Left ventricle myocardium inferior (tissue), 1 donor: ENCODE data around the gene C2CD5. TPM values are rescaled to one million over a fixed set of nuclear protein-coding genes. Genes with fewer than 3 reads are reported as not detected.

ENCODE experiments used
- DNase-seq: peaks from one replicate; pipeline ENCODE4 v3.0.0-alpha.2; 2020
- H3K27ac ChIP-seq: fragments of 200-600 bp; replicated peaks from 2 replicates; pipeline ENCODE4 v1.8.0; 2021
- H3K27me3 ChIP-seq: fragments of 200-600 bp; 2 replicates; pipeline ENCODE4 v1.8.0; 2021; ENCODE audit warnings: low read depth
- H3K36me3 ChIP-seq: fragments of 200-600 bp; 2 replicates; pipeline ENCODE4 v1.8.0; 2021
- H3K4me1 ChIP-seq: fragments of 200-600 bp; 2 replicates; pipeline ENCODE4 v1.8.0; 2021
- H3K4me3 ChIP-seq: fragments of 200-600 bp; 2 replicates; pipeline ENCODE4 v1.8.0; 2021; ENCODE audit warnings: mild to moderate bottlenecking, moderate library complexity
- H3K9me3 ChIP-seq: fragments of 200-600 bp; replicated peaks from 2 replicates; pipeline ENCODE4 v1.8.0; 2021
- intact Hi-C: fragments of 100-400 bp; cut with micrococcal nuclease; formaldehyde crosslinking; loops from one replicate; pipeline ENCODE4 v1.11.0; 2022
- total RNA-seq: library from RNA; stranded (reverse); fragmentation: NEBNext Ultra II Directional; extraction: Animal tissue kit (Norgen Biotek cat#: 25700); gene quantifications from one replicate; pipeline ENCODE4 v1.2.1, GENCODE V29; 2021
- TF ChIP-seq, protein P1 (sequence below): fragments of 200-600 bp; IDR thresholded peaks from 2 replicates; pipeline ENCODE4 v1.8.0; 2021; ENCODE audit warnings: antibody characterized with exemption, mild to moderate bottlenecking, borderline replicate concordance
- donor health status: DM: no; HTN: yes; CAD: no; lungs with severe emphysema.

Gene C2CD5
- total RNA-seq, 1 donor from 2014 or later = 22.5 TPM

DNA sequence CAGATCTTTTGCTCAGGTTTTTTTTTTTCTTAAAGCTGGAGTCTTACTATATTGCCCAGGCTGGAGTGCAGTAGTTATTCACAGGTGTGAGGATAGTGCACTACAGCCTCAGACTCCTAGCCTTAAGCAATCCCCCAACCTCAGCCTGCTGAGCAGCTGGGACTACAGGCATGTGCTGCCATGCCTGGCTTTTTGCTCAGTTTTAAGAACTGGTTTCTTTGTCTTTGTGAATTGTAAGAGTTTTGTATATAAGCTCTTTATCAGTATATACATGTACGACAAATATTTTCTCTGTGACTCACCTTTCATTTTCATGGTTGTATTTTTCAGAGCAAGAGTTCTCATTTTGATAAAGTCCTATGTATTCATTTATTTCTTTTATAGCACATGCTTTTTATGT is 33.3 kb upstream of the C2CD5 start:
- no peaks in the 10 kb centered on the region for H3K4me1 ChIP-seq
- TF ChIP-seq, protein P1, sequence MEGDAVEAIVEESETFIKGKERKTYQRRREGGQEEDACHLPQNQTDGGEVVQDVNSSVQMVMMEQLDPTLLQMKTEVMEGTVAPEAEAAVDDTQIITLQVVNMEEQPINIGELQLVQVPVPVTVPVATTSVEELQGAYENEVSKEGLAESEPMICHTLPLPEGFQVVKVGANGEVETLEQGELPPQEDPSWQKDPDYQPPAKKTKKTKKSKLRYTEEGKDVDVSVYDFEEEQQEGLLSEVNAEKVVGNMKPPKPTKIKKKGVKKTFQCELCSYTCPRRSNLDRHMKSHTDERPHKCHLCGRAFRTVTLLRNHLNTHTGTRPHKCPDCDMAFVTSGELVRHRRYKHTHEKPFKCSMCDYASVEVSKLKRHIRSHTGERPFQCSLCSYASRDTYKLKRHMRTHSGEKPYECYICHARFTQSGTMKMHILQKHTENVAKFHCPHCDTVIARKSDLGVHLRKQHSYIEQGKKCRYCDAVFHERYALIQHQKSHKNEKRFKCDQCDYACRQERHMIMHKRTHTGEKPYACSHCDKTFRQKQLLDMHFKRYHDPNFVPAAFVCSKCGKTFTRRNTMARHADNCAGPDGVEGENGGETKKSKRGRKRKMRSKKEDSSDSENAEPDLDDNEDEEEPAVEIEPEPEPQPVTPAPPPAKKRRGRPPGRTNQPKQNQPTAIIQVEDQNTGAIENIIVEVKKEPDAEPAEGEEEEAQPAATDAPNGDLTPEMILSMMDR = no peak
- no peak overlapping the region for H3K4me3 ChIP-seq
- H3K27me3 ChIP-seq = no peaks in the 10 kb centered on the region
- H3K36me3 ChIP-seq = no peaks in the 10 kb centered on the region
- no peak overlapping the region for H3K27ac ChIP-seq
- DNase-seq = no peak
- intact Hi-C loops = no loop called here
- no peaks in the 10 kb centered on the region for H3K9me3 ChIP-seq

GRCh38 chr12:22576473-22576872 is 32.1 kb upstream of the C2CD5 start:
- intact Hi-C loops = no loop called here
- Histone ChIP-seq H3K4me3 (no peak overlapping the region), H3K27ac (no peak overlapping the region), H3K4me1 (no peaks in the 10 kb centered on the region), H3K36me3 (no peaks in the 10 kb centered on the region), H3K27me3 (no peaks in the 10 kb centered on the region), H3K9me3 (no peaks in the 10 kb centered on the region)
- DNase-seq = no peak
- TF ChIP-seq, protein P1 = no peak

- Histone ChIP-seq H3K4me1 (no peaks in the 10 kb centered on the region), H3K36me3 (no peaks in the 10 kb centered on the region), H3K9me3 (no peaks in the 10 kb centered on the region), H3K4me3 (no peak overlapping the region), H3K27ac (no peak overlapping the region), H3K27me3 (no peaks in the 10 kb centered on the region)
- intact Hi-C loops = no loop called here
- TF ChIP-seq, protein P1 = no peak
- no peak for DNase-seq
Observed at GRCh38 chr12:22576065-22576464, 31.7 kb upstream of the C2CD5 start.

- H3K4me3 ChIP-seq = no peak overlapping the region
- TF ChIP-seq, protein P1 = no peak
- intact Hi-C loops = no loop called here
- no peak for DNase-seq
- H3K27ac ChIP-seq = no peak overlapping the region
- no peaks in the 10 kb centered on the region for H3K9me3 ChIP-seq
- H3K4me1 ChIP-seq = no peaks in the 10 kb centered on the region
- no peaks in the 10 kb centered on the region for H3K27me3 ChIP-seq
- no peaks in the 10 kb centered on the region for H3K36me3 ChIP-seq
Observed at GRCh38 chr12:22574921-22575320, 30.6 kb upstream of the C2CD5 start.

- intact Hi-C loops = no loop called here
- Histone ChIP-seq H3K9me3 (peaks cover 4% of the 10 kb centered on the region), H3K27ac (no peak overlapping the region), H3K4me3 (no peak overlapping the region), H3K27me3 (no peaks in the 10 kb centered on the region), H3K4me1 (no peaks in the 10 kb centered on the region), H3K36me3 (no peaks in the 10 kb centered on the region)
- no peak for DNase-seq
- TF ChIP-seq, protein P1 = no peak
Observed at GRCh38 chr12:22573181-22573580, 28.8 kb upstream of the C2CD5 start.

GRCh38 chr12:22569253-22569652 is 24.9 kb upstream of the C2CD5 start:
- Histone ChIP-seq H3K36me3 (no peaks in the 10 kb centered on the region), H3K9me3 (peaks cover 4% of the 10 kb centered on the region), H3K4me3 (no peak overlapping the region), H3K27ac (no peak overlapping the region), H3K4me1 (no peaks in the 10 kb centered on the region), H3K27me3 (peaks cover under 1% of the 10 kb centered on the region)
- no peak for DNase-seq
- intact Hi-C loops = no loop called here
- TF ChIP-seq, protein P1 = no peak
